ENCODE measurements around the gene ZC2HC1B.

DNA sequence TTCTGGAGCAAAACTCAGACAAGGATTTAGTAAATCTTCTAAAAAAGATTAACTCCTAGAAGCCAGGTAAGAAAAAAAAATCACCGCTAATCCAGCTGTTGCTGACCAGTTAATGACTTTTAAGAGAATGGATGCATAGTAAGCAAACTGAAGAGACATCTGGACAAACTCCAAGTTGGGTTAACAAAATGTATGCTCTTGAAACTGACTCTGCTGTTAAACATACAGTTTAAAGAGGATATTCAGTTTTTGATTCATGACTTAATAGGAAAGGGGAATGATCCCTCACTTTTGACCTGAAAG, 73.3 kb downstream of the ZC2HC1B start:
- TF ChIP-seq, protein P1, sequence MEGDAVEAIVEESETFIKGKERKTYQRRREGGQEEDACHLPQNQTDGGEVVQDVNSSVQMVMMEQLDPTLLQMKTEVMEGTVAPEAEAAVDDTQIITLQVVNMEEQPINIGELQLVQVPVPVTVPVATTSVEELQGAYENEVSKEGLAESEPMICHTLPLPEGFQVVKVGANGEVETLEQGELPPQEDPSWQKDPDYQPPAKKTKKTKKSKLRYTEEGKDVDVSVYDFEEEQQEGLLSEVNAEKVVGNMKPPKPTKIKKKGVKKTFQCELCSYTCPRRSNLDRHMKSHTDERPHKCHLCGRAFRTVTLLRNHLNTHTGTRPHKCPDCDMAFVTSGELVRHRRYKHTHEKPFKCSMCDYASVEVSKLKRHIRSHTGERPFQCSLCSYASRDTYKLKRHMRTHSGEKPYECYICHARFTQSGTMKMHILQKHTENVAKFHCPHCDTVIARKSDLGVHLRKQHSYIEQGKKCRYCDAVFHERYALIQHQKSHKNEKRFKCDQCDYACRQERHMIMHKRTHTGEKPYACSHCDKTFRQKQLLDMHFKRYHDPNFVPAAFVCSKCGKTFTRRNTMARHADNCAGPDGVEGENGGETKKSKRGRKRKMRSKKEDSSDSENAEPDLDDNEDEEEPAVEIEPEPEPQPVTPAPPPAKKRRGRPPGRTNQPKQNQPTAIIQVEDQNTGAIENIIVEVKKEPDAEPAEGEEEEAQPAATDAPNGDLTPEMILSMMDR (IDR thresholded peaks at IDR 0.05): no peak
- TF ChIP-seq ZFX (IDR thresholded peaks at IDR 0.05; ENCODE audit: borderline replicate concordance): no peak

All from 22Rv1 (cell line).